HTERT RPE-1 (cell line): ENCODE data around the gene KDM4B.

ENCODE experiments used
- in situ Hi-C: fragments of 300-500 bp; cut with MboI; formaldehyde crosslinking; loops from 4 replicates; pipeline ENCODE4 v1.14.3; 2020; ENCODE audit warnings: low sequenced_read_pairs

Gene KDM4B

DNA sequence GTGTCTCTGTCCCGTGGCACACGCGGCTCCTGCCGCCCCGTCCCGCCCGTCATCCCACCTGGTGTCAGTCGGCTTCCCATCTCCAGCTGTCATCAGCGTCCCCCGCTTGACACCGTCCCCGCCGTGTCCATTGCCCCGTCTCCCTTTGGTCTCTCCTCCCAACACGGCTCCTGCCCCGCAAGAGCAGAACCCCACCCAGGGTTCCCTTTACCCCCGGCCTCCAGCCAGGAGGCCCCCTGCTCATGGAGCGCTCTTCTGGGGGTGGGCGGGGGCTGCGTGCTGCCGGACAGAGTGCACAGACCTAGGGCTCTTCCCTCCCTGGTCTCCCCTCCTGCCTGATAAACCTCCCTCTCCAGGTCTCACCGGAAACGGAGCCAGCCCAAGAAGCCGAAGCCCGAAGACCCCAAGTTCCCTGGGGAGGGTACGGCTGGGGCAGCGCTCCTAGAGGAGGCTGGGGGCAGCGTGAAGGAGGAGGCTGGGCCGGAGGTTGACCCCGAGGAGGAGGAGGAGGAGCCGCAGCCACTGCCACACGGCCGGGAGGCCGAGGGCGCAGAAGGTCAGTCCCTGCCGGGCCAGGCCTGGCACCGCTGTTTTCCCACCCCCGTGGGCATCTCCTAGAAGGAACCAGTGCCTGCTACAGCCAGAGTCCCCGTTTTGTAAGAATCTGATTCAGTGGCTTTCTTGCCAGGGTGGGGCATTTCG, 150.5 kb downstream of the KDM4B start:
- in situ Hi-C loops, result no loop called here

DNA sequence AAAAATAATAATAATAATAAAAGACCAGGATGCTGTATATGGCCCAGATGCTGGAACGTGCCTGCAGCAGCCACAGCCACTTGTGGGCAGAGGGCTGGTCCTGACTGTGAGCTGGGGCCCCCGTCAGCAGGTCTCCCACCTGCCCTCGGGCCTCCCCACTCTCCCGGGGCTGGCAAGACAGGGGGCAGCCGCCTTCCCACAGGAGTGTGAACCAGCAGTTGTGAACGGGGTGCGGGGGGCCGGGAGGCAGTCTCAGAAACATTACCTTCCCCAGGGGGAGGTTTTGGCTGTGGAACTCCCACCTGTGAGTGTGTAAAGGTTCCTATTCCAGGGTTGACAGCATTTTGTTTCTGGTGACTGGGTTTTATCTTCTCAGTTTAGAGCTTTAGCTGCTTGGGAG, 151.4 kb downstream of the KDM4B start:
- in situ Hi-C loops, result no loop called here

DNA sequence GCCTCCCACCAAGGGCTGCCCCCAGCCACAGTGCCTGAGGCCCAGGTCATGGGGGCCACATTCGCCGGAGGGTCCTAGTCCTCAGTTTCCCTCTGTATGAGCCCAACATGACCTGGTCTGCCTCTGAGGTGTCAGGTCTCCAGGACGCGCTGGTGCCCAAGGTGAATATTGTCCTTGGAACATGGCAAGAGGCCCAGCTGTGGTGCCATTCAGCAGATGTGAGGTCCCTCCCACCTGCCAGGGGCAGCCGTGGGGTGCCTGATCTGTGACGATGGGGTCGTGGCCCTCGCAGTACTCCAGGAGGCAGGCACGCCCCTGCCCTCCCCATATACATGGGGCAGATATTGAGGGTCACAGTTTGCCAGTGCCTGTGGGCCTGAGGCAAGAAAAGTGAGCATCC, 151.9 kb downstream of the KDM4B start:
- in situ Hi-C loops, result no loop called here

DNA sequence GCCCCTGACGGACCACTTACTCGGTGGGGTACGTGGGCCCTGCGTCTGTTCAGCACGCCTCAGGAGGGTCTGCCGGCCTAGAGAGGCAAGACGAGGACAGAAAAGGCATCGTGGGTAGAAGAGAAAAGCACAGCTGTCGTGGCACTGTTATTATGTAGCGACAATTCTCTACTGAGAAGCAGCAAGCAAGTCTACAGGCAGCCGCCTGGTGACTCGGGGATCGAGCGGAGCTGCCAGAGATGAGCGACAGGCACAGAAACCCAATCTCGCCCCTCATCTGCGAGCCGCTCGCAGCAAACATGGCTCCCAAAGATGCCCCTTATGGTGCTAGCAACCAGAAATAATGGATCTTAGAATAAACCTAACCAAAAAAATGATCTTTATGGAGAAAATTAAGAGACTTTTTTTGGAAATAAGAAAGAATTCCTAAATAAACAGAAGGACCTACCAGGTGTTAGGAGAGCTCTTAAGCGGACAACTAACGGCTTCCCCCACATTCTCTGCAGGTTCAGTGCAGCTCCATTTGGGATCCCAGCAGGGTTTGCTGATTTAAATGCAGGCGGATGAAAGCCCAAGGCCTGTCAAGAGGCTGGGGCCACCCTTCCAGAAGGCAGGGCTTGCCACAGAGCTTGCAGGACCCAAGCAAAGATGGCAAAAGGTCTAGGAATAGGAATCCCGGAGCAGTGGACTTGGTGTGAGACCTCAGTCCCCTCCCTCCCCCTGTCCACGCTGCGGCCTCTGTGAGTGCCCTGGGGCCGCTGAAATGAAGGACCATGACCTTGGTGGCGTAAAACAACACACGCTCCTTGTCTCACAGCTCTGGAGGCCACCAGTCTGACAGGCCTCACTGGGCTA, 152.6 kb downstream of the KDM4B start:
- in situ Hi-C loops, result no loop called here

DNA sequence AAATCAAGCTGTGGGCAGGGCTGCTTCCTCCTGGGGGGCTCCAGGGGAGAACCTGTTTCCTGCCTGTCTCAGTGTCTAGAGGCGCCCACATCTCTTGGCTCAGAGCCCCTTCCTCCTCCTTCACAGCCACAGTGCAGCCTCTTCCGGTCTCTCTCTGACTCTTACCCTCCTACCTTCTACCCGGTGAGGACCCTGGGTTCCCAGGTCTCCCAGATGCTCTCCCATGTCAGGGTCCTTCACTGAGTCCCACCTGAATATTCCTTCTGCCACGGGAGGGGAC, 153.1 kb downstream of the KDM4B start:
- in situ Hi-C loops, result no loop called here

DNA sequence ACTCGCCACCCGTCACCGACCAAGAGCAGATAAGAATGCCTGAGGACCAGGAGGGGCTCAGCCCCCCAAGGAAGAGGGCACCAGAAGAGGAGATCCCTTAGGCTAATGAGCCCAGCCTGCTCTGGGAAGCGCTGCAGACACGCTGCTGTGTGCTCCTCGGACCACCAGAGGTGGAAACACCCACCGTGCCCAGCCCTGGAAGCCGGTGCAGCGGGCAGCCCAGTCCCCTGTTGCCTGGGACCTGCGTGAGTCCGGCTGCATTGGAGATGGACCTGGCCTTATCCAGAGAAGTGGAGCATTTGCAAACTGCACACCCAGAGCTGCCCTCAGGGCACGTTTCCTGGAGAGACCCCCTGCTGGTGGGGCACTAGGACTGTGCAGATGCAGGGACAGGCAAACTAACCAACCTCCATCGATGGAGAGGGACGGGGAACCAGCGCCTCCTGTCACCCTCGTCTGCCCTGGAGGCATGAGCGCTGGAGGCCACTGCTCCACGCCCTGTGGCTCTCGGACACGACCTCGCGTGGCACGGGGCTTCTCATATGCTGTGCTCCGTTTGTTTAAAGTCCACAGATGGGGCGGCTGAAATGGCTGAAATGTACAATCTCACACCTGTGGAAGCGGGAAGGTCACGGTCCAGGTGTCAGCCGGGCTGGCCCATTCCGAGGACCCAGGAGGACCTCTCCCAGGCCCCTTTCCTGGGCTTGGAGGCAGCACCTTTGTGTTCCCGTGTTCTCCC, 153.9 kb downstream of the KDM4B start:
- in situ Hi-C loops, result no loop called here

DNA sequence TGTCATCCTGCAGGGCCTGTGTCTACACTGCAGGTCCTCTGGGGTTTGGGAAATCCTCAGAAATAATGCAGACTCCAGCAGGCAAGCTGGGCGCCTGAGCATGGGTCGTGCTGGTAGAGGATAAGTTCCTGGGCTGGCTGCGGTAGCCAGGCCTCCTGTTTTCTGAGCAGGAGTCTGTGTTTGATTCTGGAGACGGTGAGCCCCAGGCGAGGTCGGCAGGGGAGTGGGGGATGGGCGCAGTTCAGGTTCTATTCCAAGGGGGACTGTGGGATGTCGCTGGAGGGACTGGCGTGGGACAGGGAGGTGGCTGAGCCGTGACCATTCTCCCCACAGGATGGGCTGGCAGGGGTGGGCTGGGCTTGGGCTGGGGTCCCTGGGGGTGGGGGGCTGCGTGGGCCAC, 154.7 kb downstream of the KDM4B start:
- in situ Hi-C loops, result no loop called here

DNA sequence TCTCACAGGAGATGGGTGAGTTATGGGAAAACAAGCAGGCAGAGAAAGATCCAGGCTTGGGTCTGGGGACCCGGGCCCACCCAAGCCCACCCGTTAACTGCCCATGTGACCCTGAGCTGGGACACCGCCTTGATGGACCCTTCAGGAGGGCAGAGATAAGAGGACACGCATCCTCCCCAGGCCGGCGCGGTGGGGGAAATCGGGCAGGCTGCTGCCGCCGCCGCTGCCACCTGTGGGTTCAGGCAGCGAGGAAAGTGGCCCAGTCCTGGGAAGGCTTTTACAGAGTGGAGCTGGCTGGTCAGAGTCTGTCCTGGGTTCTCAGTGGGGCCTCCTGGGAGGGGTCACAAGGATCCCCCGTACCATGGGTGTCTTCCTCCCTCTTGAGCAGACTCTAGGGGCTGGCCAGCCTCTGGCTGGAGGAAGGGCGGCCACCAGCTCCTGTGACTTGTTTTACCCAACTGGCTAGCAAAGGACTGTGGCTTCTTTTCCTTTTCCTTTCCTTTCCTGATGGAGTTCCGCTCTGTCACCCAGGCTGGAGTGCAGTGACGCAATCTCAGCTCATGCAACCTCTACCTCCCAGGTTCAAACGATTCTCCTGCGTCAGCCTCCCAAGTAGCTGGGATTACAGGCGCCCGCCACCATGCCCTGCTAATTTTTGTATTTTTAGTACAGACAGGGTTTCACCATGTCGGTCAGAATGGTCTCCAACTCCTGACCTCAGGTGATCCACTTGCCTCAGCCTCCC, 155.4 kb downstream of the KDM4B start:
- in situ Hi-C loops, result no loop called here

DNA sequence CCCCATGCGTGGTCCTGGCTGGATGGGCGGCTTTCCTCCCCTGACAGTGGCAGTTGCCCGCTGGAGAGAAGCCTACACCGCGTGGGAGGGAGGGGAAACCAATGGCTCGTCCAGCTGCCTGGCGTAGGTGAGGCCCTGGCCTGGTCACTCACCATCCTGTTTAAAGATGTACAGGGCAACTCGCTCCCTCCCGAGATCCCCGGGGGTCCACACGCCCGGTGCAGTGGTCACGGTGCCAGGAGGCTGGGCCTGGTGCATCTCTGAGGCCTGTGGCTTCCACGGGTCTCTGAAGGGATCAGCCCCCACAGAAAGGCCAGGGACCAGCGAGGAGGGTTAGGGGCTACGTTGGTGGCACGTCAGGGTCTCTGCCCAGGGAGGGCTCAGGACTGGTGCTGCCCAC, 156.5 kb downstream of the KDM4B start:
- in situ Hi-C loops, result no loop called here

DNA sequence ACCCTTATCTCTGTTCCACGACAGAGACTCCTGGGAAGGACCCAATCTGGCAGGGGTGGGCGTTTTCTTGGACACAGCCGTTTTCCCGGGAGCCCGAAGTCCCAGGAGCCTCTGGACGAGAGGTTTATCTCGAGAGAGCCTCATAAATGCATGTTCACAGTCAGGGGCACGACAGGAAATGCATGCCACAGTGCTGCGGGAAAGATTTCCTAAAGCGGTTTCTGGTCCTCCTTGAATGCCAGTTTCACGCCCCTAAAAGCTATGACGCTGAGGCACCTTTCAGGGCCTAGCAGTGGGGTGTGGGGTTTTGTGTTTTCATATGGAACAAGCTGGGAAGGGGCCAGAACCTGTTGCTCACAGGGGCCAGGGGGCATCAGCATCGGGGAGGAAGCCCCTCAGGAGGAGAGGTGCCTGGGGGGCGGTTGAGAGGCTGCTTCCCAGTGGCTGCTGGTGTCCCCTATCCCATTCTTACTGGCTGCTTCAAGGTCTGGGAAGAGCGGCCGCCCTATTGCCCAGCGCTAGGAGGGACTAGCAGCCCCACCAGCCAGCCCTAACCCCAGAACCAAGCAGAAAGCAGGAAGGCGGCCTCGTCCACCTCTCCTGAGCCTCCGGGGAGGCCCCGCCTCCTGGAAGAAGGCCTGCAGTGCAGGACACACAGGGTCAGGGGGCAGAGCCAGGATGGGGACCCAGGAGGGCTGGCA, 157.0 kb downstream of the KDM4B start:
- in situ Hi-C loops, result no loop called here

DNA sequence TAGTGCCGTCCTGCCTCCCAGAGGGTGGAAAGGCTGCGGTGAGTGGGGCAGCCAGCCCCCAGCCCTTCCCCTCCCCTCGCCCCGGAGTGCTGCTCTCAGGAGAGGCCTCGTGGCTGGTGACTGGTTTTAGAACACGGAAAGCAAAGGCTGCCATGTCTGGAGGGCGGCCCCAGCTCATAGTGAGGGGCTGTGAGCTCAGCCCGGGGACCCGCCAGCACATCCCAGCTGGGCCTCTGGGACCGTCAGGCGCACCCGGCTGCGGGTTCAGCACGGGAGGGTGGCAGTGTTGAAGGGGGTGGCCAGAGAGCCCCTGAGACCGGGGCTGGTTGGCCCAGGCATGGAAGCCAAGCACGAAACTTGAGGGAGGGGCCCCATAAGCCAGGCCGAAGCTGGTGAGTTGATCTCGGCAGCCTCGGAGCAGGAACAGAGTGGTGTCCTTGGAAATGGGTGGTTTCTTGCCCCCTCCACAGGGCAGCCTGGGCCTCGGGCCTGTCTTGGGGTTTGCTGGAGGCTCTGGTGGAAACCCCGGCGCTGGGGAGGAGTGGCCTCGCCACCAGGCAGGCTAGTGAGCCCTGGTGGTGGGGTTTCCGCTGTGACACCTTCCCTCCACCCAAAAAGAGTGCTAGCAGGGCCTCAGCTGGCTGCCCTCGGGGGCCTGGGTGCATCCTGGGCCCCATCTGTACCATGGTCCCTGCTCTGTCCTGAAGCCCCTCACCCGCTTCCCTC, 157.7 kb downstream of the KDM4B start:
- in situ Hi-C loops, result no loop called here

DNA sequence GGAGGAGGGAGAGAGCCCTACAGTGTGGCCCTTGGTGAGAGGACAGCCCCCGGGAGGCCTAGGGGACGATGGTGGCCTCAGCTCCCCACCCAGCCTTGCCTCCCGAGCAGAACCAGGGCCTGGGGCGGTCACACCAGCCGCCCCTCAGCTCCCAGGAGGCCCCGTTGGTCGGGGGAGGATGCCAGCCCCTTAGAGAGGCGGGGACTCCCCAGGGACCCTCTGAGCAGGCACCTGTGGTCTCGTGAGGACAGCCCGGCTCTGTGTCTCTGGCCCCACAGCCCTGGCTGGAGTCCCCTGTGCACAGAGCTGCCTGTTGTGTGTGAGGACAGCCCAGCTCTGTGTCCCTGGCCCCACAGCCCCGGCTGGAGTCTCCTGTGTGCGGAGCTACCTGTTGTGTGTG, 158.8 kb downstream of the KDM4B start:
- in situ Hi-C loops, result no loop called here

DNA sequence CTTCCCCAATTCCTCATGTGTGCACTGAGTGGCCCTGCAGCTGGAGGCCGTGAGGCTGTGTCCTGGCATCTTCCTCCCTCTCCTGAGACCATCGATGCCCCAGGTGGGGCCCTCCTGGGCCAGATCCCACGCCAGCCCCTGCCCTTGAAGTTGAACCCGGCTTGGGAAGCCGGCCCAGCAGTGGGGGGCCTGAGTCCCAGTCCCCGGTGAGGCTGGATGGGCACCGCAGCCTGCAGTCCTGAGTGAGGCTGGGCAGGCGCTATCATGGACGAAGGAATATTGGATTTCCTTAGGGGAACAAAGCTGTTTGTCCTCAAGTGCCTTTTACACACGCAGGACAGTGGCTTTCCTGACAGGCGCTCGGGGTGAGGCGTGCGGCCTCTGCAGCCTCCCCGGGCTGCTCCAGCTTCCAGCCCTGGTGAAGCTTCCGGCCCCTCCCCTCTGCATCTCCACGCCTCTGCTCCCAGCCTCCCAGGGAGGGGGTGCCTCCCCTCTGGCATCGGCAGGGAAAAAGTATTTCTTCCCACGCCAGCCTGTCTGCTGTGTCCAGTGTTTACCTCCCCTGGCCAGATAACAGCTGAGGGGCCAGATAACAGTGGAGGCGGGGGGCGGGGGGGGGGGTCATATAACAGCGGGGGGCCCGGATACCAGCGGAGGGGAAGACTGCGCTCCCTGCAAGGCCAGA, 159.5 kb downstream of the KDM4B start:
- in situ Hi-C loops, result no loop called here

DNA sequence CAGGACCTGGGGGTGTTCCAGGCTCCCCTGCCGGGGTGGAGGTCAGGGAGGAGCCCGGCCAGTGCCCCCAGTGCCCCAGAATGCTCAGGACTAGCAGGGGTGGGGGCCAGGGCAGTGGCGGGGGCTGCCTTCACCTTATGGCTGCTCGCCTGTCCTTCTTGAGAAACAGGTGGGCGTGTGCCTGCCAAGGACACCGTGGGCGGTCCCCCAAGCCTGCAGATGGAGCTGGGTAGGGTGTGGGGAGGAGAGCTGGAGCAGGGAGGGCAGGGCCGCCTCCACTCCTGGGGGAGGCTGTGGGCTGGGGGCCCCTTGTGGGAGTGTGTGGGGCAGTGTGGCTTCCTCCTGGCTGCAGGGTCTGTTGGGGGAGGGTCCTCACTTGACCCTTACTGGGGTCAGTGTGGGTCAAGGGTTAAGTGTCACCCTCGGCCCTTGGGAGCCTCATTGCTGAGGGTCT, 160.1 kb downstream of the KDM4B start:
- in situ Hi-C loops, result no loop called here

DNA sequence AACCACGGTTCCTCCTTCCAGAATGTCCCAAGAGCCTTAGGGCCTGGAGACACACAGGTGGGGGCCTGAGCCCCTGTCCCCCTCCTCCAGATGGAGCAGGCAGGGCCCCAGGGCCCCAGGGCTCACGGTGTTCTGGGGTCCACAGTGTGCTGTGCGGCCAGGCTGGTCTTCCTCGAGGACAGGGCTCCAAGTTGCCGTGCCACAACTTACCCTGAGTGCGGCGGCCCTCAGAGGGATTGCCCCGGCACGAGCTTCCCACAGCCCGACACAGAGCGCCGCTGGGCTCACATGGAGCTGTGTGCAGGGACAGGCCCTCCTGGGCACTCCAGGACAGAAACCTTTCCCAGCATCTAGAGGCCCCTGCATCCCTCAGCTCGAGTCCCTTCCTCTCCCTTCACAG, 160.8 kb downstream of the KDM4B start:
- in situ Hi-C loops, result no loop called here

DNA sequence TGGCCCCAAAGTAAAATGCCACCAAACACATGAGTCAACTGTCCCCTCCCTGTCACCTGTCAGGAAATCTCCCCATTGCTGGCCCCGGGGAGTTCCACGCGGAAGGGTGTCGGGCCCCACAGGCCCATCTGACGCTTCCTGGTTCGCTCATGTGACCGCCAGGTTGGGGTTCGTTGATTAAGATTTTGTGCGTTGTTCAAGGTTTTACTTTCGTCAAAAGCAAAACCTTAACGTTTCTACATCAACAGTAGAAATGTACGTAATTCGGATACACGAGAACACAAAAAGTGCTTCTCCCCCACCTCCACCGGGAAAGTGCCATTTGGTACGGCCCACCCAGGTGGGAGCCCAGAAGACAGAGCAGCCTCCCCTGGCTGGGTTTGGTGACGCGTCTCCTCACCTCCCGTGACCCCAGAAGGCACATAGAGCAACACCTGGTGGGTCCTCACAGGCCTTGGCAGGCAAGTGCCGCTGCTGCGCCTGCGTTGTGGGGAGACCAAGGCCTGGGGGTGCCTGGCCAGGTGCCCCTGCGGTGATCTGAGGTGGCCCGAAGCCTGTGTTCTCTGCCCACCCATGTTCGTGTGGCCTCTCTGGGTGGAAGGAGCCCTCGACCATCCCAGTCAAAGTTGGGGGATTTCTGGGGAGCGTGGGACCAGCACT, 161.6 kb downstream of the KDM4B start:
- in situ Hi-C loops, result no loop called here

DNA sequence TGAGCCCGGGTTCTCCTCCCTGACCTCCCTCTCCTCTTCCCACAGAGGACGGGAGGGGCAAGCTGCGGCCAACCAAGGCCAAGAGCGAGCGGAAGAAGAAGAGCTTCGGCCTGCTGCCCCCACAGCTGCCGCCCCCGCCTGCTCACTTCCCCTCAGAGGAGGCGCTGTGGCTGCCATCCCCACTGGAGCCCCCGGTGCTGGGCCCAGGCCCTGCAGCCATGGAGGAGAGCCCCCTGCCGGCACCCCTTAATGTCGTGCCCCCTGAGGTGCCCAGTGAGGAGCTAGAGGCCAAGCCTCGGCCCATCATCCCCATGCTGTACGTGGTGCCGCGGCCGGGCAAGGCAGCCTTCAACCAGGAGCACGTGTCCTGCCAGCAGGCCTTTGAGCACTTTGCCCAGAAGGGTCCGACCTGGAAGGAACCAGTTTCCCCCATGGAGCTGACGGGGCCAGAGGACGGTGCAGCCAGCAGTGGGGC, 162.2 kb downstream of the KDM4B start:
- in situ Hi-C loops, result no loop called here

DNA sequence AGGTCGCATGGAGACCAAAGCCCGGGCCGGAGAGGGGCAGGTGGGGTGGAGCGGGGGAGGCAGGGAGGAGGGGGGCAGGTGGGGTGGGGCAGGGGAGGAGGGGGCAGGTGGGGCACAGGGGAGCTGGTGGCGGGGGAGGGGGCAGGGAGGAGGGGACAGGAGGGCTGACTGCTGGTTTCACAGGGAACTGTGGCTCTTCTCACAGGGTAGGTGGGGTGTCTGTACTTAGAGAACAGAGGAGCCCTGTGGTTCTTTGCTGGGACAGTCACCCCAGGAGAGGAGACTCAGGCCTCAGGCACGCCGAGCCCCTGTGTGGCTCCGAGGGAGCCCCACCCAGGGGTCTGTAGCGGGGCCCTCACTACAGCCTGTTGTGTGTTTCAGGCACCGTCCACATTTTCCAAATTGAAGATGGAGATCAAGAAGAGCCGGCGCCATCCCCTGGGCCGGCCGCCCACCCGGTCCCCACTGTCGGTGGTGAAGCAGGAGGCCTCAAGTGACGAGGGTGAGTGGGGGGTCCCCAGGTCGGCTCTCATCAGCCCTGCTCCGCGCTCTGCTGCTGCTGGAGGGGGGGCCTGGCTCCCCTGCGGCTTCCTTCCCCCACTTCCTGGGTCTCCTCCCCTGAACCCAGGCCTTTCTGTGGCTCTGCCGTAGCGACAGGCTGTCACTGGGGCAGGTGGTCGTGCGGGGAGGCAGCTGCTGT, 162.7 kb downstream of the KDM4B start:
- in situ Hi-C loops, result no loop called here
